Measurements from ENCODE around the gene MED29.

MED29 gene

DNA sequence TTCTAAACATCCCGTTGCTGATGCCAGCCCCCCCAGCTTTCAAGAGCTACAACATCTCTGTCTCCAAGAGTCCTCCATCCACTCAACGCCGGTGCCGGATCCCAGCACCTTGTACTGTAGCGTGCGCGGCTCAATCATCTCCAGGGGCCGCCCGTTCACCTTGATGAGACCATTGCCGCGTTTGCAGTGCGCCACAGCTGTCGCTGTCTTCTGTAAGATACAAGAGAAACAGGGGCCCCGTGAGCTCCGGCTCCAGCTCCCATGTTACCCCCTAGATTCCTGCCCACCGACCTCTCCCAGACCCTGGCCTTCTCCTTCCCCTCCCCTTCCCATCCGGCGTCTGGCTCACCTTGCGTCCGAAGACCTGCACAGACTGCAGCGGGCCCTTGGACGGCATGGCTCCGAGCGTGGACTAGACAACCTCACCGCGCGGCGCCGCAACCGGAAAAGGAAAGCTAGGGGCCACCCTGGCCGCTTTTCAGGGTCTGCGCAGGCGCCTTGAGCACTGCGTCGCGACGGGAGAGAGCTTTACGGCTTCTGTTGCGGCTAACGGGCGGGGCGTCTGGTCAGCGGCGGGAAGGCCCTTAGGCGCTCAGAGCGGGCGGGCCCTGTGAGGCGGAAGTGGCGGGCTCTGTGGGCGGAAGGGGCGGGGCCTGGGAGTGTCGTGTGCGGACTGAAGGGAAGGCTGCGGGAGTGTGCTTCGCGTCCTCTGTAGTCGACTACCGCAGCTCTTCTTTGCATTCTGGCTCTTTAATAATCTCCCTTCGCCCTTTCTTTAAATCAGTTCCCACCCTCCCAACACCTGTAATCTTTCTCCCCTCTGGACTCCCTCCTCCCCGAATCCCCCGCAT, 44.5 kb downstream of the MED29 start, which contains the start of gene RPS16:
Gene RPS16 (minus strand): TSS at position 451 of the 851 bp plus-strand sequence. CDS start 54 bp downstream, at position 397.
- Histone ChIP-seq H3K4me3 (ENCODE audit: low read length in 2 of 2) (peak within 1 kb of the TSS; percentile 98 to 99), H3K9me3 (ENCODE audit: control insufficient read depth in 2 of 2, low read length in 2 of 2) (no peaks in the 10 kb centered on the region), H3K36me3 (ENCODE audit: control insufficient read depth in 2 of 2, insufficient read depth in 2 of 2, low read length in 2 of 2) (peaks cover 24 to 25% of the 10 kb centered on the region in 2 donors), H3K4me1 (ENCODE audit: control insufficient read depth, insufficient read depth, low read length) (peaks cover 31% of the 10 kb centered on the region), H3K27me3 (ENCODE audit: control insufficient read depth in 1 of 2, insufficient read depth in 2 of 2, low read length in 2 of 2) (peaks cover 3 to 4% of the 10 kb centered on the region in 2 donors), H3K27ac (ENCODE audit: low read length) (peak within 1 kb of the TSS; percentile 79), H3K9ac (ENCODE audit: low read length in 2 of 2) (peak within 1 kb of the TSS; percentile 91 to 99)

DNA sequence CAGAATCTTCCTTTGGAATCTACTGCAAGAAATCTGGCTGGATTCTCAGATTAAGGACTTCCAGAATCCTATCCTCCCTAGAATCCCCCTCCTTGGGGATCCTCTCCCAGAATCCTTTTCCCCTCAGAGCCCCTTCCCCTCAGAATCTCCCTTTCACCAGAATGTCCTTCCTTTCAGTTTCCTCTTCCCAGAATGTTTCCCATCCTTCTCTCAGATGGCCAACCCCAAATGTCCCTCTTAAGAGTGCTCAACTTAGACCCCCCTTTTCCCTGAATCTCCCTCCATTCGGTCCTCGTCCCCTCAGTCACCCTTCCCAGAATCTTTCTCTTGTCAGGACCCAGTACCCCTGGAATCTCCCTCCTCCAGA, 45.2 kb downstream of the MED29 start:
- Histone ChIP-seq H3K9me3 (ENCODE audit: control insufficient read depth in 2 of 2, low read length in 2 of 2) (no peaks in the 10 kb centered on the region), H3K4me1 (ENCODE audit: control insufficient read depth, insufficient read depth, low read length) (peaks cover 31% of the 10 kb centered on the region), H3K9ac (ENCODE audit: low read length in 2 of 2) (peak overlapping the region; percentile 89 to 97), H3K36me3 (ENCODE audit: control insufficient read depth in 2 of 2, insufficient read depth in 2 of 2, low read length in 2 of 2) (peaks cover 19 to 22% of the 10 kb centered on the region in 2 donors), H3K27me3 (ENCODE audit: control insufficient read depth in 1 of 2, insufficient read depth in 2 of 2, low read length in 2 of 2) (peaks cover 3 to 6% of the 10 kb centered on the region in 2 donors), H3K27ac (ENCODE audit: low read length) (peak overlapping the region; percentile 79), H3K4me3 (ENCODE audit: low read length in 2 of 2) (peak overlapping the region; percentile 87 to 98)

GRCh38 chr19:39438270-39438934, 47.2 kb downstream of the MED29 start:
- no peak overlapping the region for H3K9ac ChIP-seq (ENCODE audit: low read length in 2 of 2)
- H3K4me1 ChIP-seq (ENCODE audit: control insufficient read depth, insufficient read depth, low read length): peaks cover 29% of the 10 kb centered on the region
- no peak overlapping the region for H3K27ac ChIP-seq (ENCODE audit: low read length)
- no peak overlapping the region for H3K4me3 ChIP-seq (ENCODE audit: low read length in 2 of 2)
- peaks cover 3 to 6% of the 10 kb centered on the region in 2 donors for H3K27me3 ChIP-seq (ENCODE audit: control insufficient read depth in 1 of 2, insufficient read depth in 2 of 2, low read length in 2 of 2)
- H3K9me3 ChIP-seq (ENCODE audit: control insufficient read depth in 2 of 2, low read length in 2 of 2): no peaks in the 10 kb centered on the region
- H3K36me3 ChIP-seq (ENCODE audit: control insufficient read depth in 2 of 2, insufficient read depth in 2 of 2, low read length in 2 of 2): peaks cover 11 to 12% of the 10 kb centered on the region in 2 donors

- H3K36me3 ChIP-seq (ENCODE audit: control insufficient read depth in 2 of 2, insufficient read depth in 2 of 2, low read length in 2 of 2): peaks cover 0 to 7% of the 10 kb centered on the region in 2 donors
- no peaks in the 10 kb centered on the region for H3K9me3 ChIP-seq (ENCODE audit: control insufficient read depth in 2 of 2, low read length in 2 of 2)
- H3K9ac ChIP-seq (ENCODE audit: low read length in 2 of 2): peak overlapping the region; percentile 84 to 100
- peak overlapping the region; percentile 95 for H3K27ac ChIP-seq (ENCODE audit: low read length)
- peaks cover 0 to 2% of the 10 kb centered on the region in 2 donors for H3K27me3 ChIP-seq (ENCODE audit: control insufficient read depth in 1 of 2, insufficient read depth in 2 of 2, low read length in 2 of 2)
- H3K4me1 ChIP-seq (ENCODE audit: control insufficient read depth, insufficient read depth, low read length): peaks cover 31% of the 10 kb centered on the region
- H3K4me3 ChIP-seq (ENCODE audit: low read length in 2 of 2): peak overlapping the region; percentile 94 to 100
Measured at GRCh38 chr19:39444598-39445195, 53.5 kb downstream of the MED29 start.

DNA sequence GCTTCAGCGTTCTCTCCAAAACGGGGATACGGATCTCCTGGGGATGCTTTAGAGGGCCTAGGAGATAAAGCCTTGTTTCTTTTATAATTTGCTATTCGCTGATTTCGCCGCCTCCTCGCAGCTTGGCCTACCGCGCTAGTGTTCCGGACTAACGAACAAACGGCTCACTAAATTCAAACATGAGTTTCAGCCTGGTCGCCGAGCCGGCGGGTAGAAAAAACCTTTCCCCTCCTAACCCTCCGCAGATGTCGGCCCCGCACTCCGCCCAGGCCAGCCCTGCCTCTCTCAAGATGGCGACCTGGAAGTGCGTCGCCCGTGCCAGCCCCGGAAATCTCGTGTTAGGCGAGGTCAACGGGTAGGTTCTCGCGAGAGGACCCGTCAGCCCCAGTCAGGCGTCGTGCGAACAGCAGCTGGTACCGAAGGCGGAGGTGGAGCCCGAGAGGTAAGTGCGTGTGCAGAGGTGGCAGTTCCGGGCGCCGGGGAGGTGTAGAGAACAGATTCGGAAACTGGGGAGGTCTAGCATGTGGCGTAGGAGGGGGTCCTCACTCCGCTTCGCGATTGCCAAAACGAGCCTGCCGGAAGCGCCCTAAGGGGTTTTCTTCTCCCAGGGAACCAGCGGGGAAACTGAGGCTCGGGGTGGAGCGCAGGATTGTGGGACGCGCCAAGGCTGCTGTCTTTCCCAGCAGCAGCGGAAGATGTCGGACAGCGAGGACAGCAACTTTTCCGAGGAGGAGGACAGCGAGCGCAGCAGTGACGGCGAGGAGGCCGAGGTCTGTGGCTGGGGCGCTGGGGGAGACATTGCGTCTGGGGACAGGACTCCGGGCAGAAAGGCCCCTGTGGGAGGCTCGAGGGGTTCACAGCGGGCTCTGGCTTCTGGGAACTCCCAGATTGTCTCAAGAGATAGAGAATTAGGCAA, 54.3 kb downstream of the MED29 start, which contains the start of gene SUPT5H:
Gene SUPT5H (plus strand): TSS at position 387 of the 916 bp plus-strand sequence. CDS start 309 bp downstream, at position 696.
- H3K9ac ChIP-seq (ENCODE audit: low read length in 2 of 2): peak within 1 kb of the TSS; percentile 84 to 100
- H3K27me3 ChIP-seq (ENCODE audit: control insufficient read depth in 1 of 2, insufficient read depth in 2 of 2, low read length in 2 of 2): peaks cover 0 to 2% of the 10 kb centered on the region in 2 donors
- peaks cover 0 to 7% of the 10 kb centered on the region in 2 donors for H3K36me3 ChIP-seq (ENCODE audit: control insufficient read depth in 2 of 2, insufficient read depth in 2 of 2, low read length in 2 of 2)
- peaks cover 33% of the 10 kb centered on the region for H3K4me1 ChIP-seq (ENCODE audit: control insufficient read depth, insufficient read depth, low read length)
- peak within 1 kb of the TSS; percentile 95 for H3K27ac ChIP-seq (ENCODE audit: low read length)
- H3K4me3 ChIP-seq (ENCODE audit: low read length in 2 of 2): peak within 1 kb of the TSS; percentile 94 to 100
- H3K9me3 ChIP-seq (ENCODE audit: control insufficient read depth in 2 of 2, low read length in 2 of 2): no peaks in the 10 kb centered on the region

DNA sequence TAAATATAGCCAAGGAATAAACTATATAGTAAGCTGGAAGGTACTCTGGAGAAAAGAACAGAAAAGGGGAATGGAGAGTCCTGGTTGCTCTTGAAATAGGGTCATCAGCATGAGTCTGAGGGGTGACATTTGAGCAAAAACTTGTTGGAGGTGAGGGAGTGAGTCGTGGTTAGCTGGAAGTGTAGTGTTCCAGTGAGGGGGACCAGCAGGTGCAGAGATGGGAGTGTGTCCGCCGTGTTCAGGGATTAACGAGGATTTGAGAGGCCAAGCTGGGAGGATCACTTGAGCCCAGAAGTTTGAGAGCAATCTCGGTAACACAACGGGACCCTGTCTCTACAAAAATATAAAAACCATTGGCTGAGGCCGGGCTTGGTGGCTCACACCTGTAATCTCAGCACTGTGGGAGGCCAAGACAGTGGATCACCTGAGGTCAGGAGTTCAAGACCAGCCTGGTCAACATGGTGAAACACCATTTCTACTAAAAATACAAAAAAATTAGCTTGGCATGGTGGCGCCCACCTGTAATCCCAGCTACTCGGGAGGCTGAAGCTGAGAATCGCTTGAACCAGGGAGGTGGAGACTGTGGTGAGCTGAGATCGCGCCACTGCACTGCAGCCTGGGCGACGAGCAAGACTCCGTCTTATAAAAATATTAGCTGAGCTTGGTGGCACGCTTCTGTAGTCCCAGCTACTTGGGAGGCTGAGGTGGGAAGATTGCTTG, 55.3 kb downstream of the MED29 start:
- Histone ChIP-seq H3K4me1 (ENCODE audit: control insufficient read depth, insufficient read depth, low read length) (peaks cover 34% of the 10 kb centered on the region), H3K9ac (ENCODE audit: low read length in 2 of 2) (peak overlapping the region; percentile 84 to 100), H3K36me3 (ENCODE audit: control insufficient read depth in 2 of 2, insufficient read depth in 2 of 2, low read length in 2 of 2) (peaks cover 0 to 7% of the 10 kb centered on the region in 2 donors), H3K9me3 (ENCODE audit: control insufficient read depth in 2 of 2, low read length in 2 of 2) (no peaks in the 10 kb centered on the region), H3K27ac (ENCODE audit: low read length) (no peak overlapping the region), H3K4me3 (ENCODE audit: low read length in 2 of 2) (peak overlapping the region; percentile 94 to 100), H3K27me3 (ENCODE audit: control insufficient read depth in 1 of 2, insufficient read depth in 2 of 2, low read length in 2 of 2) (no peaks in the 10 kb centered on the region)

DNA sequence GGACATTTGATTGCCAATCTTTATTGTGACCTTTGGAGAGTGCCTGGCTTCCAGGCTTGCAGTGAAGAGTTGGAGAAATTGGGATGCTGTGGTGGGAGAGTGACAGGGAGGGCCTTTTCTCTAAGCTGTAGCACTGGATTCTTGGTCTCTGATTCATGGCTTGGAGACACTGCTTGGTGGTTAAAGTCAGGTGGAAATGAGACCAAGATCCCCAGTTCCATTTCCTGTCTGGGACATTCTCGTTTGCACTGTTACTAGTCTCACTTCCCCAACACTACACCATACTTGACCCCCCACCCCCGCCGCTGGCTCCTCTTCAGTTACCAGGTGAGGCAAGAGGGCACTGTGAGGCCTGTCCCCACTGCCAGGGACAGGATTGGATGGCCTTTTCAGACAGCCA, 57.1 kb downstream of the MED29 start:
- H3K27me3 ChIP-seq (ENCODE audit: control insufficient read depth in 1 of 2, insufficient read depth in 2 of 2, low read length in 2 of 2): no peaks in the 10 kb centered on the region
- H3K27ac ChIP-seq (ENCODE audit: low read length): no peak overlapping the region
- H3K9ac ChIP-seq (ENCODE audit: low read length in 2 of 2): peak overlapping the region in 1 of 2 donors; percentile 0
- H3K4me3 ChIP-seq (ENCODE audit: low read length in 2 of 2): no peak overlapping the region
- peaks cover 34% of the 10 kb centered on the region for H3K4me1 ChIP-seq (ENCODE audit: control insufficient read depth, insufficient read depth, low read length)
- H3K36me3 ChIP-seq (ENCODE audit: control insufficient read depth in 2 of 2, insufficient read depth in 2 of 2, low read length in 2 of 2): peaks cover 4 to 17% of the 10 kb centered on the region in 2 donors
- no peaks in the 10 kb centered on the region for H3K9me3 ChIP-seq (ENCODE audit: control insufficient read depth in 2 of 2, low read length in 2 of 2)

GRCh38 chr19:39449116-39449797, 58.1 kb downstream of the MED29 start:
- H3K4me1 ChIP-seq (ENCODE audit: control insufficient read depth, insufficient read depth, low read length): peaks cover 34% of the 10 kb centered on the region
- H3K9me3 ChIP-seq (ENCODE audit: control insufficient read depth in 2 of 2, low read length in 2 of 2): no peaks in the 10 kb centered on the region
- no peaks in the 10 kb centered on the region for H3K27me3 ChIP-seq (ENCODE audit: control insufficient read depth in 1 of 2, insufficient read depth in 2 of 2, low read length in 2 of 2)
- no peak overlapping the region for H3K27ac ChIP-seq (ENCODE audit: low read length)
- peaks cover 6 to 21% of the 10 kb centered on the region in 2 donors for H3K36me3 ChIP-seq (ENCODE audit: control insufficient read depth in 2 of 2, insufficient read depth in 2 of 2, low read length in 2 of 2)
- no peak overlapping the region for H3K9ac ChIP-seq (ENCODE audit: low read length in 2 of 2)
- H3K4me3 ChIP-seq (ENCODE audit: low read length in 2 of 2): no peak overlapping the region
